Vagina (tissue), 2 donors: ENCODE data around the gene ANKRD49. TPM values are rescaled to one million over a fixed set of nuclear protein-coding genes. Genes with fewer than 3 reads are reported as not detected.

Experiments used
- DNase-seq, 2 donors: peaks; one replicate each; pipeline ENCODE4 v3.0.0-alpha.2; 2017; ENCODE audit errors: extremely low spot score in 2 of 2
- H3K27ac ChIP-seq: fragments of 200-600 bp; sonication (generic); one replicate; pipeline ENCODE4 v1.5.1; 2019
- H3K27me3 ChIP-seq: fragments of 200-600 bp; sonication (generic); one replicate; pipeline ENCODE4 v1.5.1; 2019
- H3K36me3 ChIP-seq, 2 donors: fragments of 200-600 bp; sonication (generic); one replicate each; pipeline ENCODE4 v1.5.1; 2017 to 2019
- H3K4me1 ChIP-seq: fragments of 200-600 bp; sonication (generic); one replicate; pipeline ENCODE4 v1.5.1; 2019
- H3K4me3 ChIP-seq, 2 donors: fragments of 200-600 bp; sonication (generic); 1 replicate in 1 of 2; 2 replicates in 1 of 2; pipeline ENCODE4 v1.5.1; 2016 to 2019
- H3K9me3 ChIP-seq: fragments of 200-600 bp; sonication (generic); one replicate; pipeline ENCODE4 v1.5.1; 2019
- POLR2A ChIP-seq, 2 donors: fragments of 450-650 bp; IDR thresholded peaks; one replicate each; pipeline ENCODE4 v1.6.1; 2017; ENCODE audit warnings: antibody characterized with exemption in 2 of 2, mild to moderate bottlenecking in 2 of 2, moderate library complexity in 2 of 2
- POLR2AphosphoS5 ChIP-seq, 2 donors: sonication (generic); formaldehyde crosslinking; IDR thresholded peaks; one replicate each; pipeline ENCODE4 v1.9.0; 2017; ENCODE audit warnings: antibody characterized with exemption in 2 of 2, mild to moderate bottlenecking in 2 of 2, low read depth in 1 of 2; ENCODE audit not compliant: insufficient read depth in 1 of 2
- intact Hi-C: fragments of 100-400 bp; cut with DNase I; formaldehyde crosslinking; loops from one replicate; pipeline ENCODE4 v1.15.1; 2023
- total RNA-seq: library from RNA; depleted of rRNA; stranded (reverse); fragments of >200 nt; gene quantifications from one replicate; pipeline ENCODE4 v1.2.3, GENCODE V29; 2016
- TF ChIP-seq, protein P1 (sequence below), 3 experiments: fragments of 450-650 bp in 2 of 3; fragments of 200-600 bp in 1 of 3; sonication (generic) in 1 of 3; IDR thresholded peaks; one replicate each; pipeline ENCODE4 v1.5.1; 2017 to 2019; ENCODE audit warnings: antibody characterized with exemption in 3 of 3, mild to moderate bottlenecking in 2 of 3, moderate library complexity in 2 of 3

The ANKRD49 gene
- total RNA-seq, 1 donor from 2014 or later: 12.5 TPM

DNA sequence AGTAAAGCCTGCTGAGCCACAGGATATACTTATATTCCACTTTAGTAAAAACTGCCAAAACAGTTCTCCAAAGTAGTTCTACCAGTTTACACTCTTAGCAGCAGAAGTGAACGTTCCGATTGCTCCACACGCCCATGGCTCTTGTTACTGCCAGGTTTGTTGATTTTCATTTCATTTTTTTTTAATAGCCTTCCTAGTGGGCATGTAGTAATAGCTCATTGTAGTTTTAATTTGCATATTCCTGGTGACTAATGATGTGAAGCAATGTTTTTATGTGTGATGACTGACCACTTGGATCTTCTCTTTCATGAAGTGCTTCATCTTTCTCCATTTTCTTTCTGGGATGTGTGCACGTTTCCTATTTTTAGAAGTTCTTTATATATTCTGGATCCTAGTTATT is 13.7 kb downstream of the ANKRD49 start:
- no peaks in the 10 kb centered on the region for H3K27me3 ChIP-seq
- TF ChIP-seq, protein P1, sequence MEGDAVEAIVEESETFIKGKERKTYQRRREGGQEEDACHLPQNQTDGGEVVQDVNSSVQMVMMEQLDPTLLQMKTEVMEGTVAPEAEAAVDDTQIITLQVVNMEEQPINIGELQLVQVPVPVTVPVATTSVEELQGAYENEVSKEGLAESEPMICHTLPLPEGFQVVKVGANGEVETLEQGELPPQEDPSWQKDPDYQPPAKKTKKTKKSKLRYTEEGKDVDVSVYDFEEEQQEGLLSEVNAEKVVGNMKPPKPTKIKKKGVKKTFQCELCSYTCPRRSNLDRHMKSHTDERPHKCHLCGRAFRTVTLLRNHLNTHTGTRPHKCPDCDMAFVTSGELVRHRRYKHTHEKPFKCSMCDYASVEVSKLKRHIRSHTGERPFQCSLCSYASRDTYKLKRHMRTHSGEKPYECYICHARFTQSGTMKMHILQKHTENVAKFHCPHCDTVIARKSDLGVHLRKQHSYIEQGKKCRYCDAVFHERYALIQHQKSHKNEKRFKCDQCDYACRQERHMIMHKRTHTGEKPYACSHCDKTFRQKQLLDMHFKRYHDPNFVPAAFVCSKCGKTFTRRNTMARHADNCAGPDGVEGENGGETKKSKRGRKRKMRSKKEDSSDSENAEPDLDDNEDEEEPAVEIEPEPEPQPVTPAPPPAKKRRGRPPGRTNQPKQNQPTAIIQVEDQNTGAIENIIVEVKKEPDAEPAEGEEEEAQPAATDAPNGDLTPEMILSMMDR (IDR thresholded peaks at IDR 0.05): no peak
- TF ChIP-seq POLR2A (IDR thresholded peaks at IDR 0.05): no peak
- no peak for TF ChIP-seq POLR2AphosphoS5 (IDR thresholded peaks at IDR 0.05; ENCODE audit: insufficient read depth in 1 of 2, low read depth in 1 of 2)
- intact Hi-C loops: no loop called here

DNA sequence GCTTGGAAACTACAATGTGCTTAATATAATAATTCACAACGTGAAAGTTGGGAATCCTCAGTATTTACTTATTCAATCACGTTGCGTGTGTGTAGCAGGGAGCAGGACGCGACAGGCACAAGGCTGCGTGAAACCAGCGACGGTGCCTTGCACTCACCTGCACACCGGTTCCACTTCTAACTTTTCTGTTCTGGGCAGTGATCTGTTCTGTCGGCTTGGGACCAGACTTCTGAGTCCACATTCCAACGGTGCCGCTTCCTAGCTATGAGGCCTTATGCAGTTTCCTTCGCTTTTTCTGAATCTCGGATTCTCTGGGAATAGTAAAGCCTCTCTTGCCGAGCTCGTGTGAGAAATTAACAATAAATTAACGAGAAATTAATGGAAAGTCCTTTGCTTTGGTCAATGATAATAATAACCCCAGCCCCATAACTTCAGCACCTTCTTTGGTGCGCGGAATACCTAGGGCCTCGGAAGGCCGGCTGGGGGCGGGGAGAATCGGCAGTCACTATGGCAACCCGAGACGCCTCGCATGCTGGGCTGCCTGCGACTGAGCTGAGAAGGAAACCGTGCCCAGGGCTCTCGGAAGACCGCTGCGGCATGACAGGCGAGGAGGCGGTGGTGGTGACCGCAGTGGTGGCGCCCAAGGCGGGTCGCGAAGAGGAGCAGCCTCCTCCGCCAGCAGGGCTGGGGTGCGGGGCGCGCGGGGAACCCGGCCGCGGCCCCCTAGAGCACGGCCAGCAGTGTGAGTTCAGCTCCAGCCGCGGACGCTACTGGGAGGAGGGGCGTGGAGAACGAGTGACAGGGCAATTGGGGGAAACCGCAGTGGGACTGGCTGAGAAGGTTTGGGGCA is 18.4 kb downstream of the ANKRD49 start, which contains the start of gene C11orf97:
Gene C11orf97, plus strand, starts transcription at position 530 of the 850 bp plus-strand sequence. Its CDS starts 68 bp downstream, at position 598.
- no peak for DNase-seq
- no peak for TF ChIP-seq POLR2A (IDR thresholded peaks at IDR 0.05)
- TF ChIP-seq POLR2AphosphoS5 (IDR thresholded peaks at IDR 0.05; ENCODE audit: insufficient read depth in 1 of 2, low read depth in 1 of 2): no peak
- TF ChIP-seq, protein P1 (IDR thresholded peaks at IDR 0.05): no peak
- Histone ChIP-seq H3K9me3 (no peaks in the 10 kb centered on the region), H3K4me1 (peaks cover 13% of the 10 kb centered on the region), H3K36me3 (no peaks in the 10 kb centered on the region), H3K27ac (no peak within 1 kb of the TSS), H3K27me3 (no peaks in the 10 kb centered on the region), H3K4me3 (peak within 1 kb of the TSS; percentile 44 to 49)
- intact Hi-C loops: loop anchor here (10.0 kb wide), 1 partner anchor 73 kb away; no protein-coding TSS in a partner anchor

More for the DNA sequence above, 13.7 kb downstream of the ANKRD49 start:
- Histone ChIP-seq H3K27ac (no peak overlapping the region), H3K4me3 (no peak overlapping the region), H3K9me3 (no peaks in the 10 kb centered on the region), H3K36me3 (no peaks in the 10 kb centered on the region), H3K4me1 (peaks cover 9% of the 10 kb centered on the region)
- DNase-seq: no peak

DNA sequence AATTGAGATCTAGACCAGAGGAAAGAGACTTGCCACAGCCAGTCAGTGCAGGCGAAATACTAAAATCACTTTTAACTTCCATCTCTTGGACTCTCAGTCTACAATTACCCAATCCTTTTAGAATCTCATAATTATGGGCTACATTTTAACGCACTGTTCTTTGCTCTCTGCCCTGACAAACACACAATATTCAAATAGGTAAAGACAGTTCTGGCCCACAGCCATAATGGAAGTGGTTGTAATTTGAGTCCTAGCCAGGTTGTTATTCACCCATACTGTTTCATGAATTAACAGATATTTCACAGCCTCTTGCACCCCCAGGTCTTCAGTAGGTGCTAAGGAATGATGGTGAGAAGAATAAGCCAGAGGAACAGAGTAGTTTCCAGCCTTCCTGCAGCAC is 19.3 kb downstream of the ANKRD49 start:
- Histone ChIP-seq H3K27me3 (no peaks in the 10 kb centered on the region), H3K4me1 (peaks cover 13% of the 10 kb centered on the region), H3K9me3 (no peaks in the 10 kb centered on the region), H3K4me3 (no peak overlapping the region), H3K36me3 (no peaks in the 10 kb centered on the region), H3K27ac (no peak overlapping the region)
- intact Hi-C loops: loop anchor here (10.0 kb wide), 1 partner anchor 72 kb away; no protein-coding TSS in a partner anchor
- TF ChIP-seq POLR2A (IDR thresholded peaks at IDR 0.05) (no peak), POLR2AphosphoS5 (IDR thresholded peaks at IDR 0.05; ENCODE audit: insufficient read depth in 1 of 2, low read depth in 1 of 2) (no peak)
- TF ChIP-seq, protein P1 (IDR thresholded peaks at IDR 0.05): no peak
- no peak for DNase-seq

DNA sequence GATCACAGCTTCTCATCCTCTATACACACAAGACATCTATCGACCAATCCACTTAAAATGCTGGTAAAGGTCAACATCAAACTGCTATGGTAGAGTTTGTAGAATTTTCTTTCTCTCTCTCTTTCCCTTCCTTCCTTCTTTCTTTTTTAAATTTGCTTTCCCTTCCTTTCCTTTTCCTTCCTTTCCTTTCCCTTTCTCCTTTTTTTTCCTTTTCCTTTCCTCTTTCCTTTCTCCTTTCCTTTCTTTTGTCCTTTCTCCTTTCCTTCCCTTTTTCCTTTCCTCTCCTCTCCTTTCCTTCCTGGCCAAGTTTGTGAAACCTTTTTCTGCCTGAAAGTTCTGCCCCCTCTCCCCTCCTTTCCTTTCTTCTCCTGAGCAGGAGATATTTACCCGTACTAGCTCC is 21.6 kb downstream of the ANKRD49 start:
- no peaks in the 10 kb centered on the region for H3K9me3 ChIP-seq
- peaks cover 13% of the 10 kb centered on the region for H3K4me1 ChIP-seq
- TF ChIP-seq, protein P1 (IDR thresholded peaks at IDR 0.05): no peak
- TF ChIP-seq POLR2A (IDR thresholded peaks at IDR 0.05) (no peak), POLR2AphosphoS5 (IDR thresholded peaks at IDR 0.05; ENCODE audit: insufficient read depth in 1 of 2, low read depth in 1 of 2) (no peak)
- no peak for DNase-seq
- no peaks in the 10 kb centered on the region for H3K36me3 ChIP-seq
- H3K4me3 ChIP-seq: no peak overlapping the region
- no peak overlapping the region for H3K27ac ChIP-seq
- intact Hi-C loops: loop anchor here (10.0 kb wide), 1 partner anchor 69 kb away; no protein-coding TSS in a partner anchor
- no peaks in the 10 kb centered on the region for H3K27me3 ChIP-seq

DNA sequence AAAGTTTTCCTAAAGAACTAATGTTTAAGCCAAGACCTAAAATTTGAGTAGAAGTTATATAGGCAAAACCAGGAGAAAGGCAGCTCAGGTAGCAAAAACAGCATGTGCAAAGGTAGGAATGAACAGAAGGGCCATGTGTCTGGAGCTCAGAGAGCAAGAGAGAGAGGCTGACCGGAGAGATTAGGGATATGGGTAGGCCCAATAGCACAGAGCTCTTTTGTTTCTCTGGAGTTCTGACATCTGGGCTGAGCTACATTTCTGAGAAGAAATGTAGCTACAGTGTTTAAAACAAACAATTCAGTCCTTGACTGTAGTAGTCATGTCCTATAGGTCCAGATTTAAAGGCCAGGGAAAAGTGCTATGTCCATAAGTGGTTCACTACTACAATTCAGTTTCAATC is 22.9 kb downstream of the ANKRD49 start:
- H3K4me3 ChIP-seq: no peak overlapping the region
- H3K4me1 ChIP-seq: peaks cover 12% of the 10 kb centered on the region
- intact Hi-C loops: loop anchor here (10.0 kb wide), 1 partner anchor 68 kb away; no protein-coding TSS in a partner anchor
- no peaks in the 10 kb centered on the region for H3K36me3 ChIP-seq
- H3K27me3 ChIP-seq: no peaks in the 10 kb centered on the region
- H3K27ac ChIP-seq: no peak overlapping the region
- TF ChIP-seq, protein P1 (IDR thresholded peaks at IDR 0.05): no peak
- TF ChIP-seq POLR2AphosphoS5 (IDR thresholded peaks at IDR 0.05; ENCODE audit: insufficient read depth in 1 of 2, low read depth in 1 of 2) (no peak), POLR2A (IDR thresholded peaks at IDR 0.05) (no peak)
- no peak for DNase-seq
- no peaks in the 10 kb centered on the region for H3K9me3 ChIP-seq
